Fibroblast of villous mesenchyme (primary cell): Measurements from ENCODE around the gene RPUSD1. TPM values are rescaled to one million over a fixed set of nuclear protein-coding genes. Genes with fewer than 3 reads are reported as not detected.
A peak's percentile ranks its signal among the peaks of the same experiment; 100 is the strongest.

Source experiments
- DNase-seq: peaks from one replicate; pipeline ENCODE4 v3.0.0-alpha.2; 2010; ENCODE audit warnings: low read depth
- H3K4me3 ChIP-seq: 2 replicates; pipeline ENCODE4 v1.5.1; 2011; ENCODE audit warnings: low read depth, mild to moderate bottlenecking, low read length
- CTCF ChIP-seq: IDR thresholded peaks from 2 replicates; pipeline ENCODE4 v1.5.1; 2012; ENCODE audit warnings: low read depth, mild to moderate bottlenecking, low read length; ENCODE audit not compliant: insufficient read depth
- small RNA-seq: library from RNA; depleted of rRNA; stranded (forward); fragments of <200 nt; gene quantifications from one replicate; pipeline ENCODE3, GENCODE V24; 2012
- total RNA-seq: library from RNA; depleted of rRNA; stranded (reverse); fragments of >200 nt; gene quantifications from 2 replicates; pipeline ENCODE4 v1.2.3, GENCODE V29; 2012

Gene RPUSD1
- total RNA-seq, 1 donor, result 21.2 TPM

GRCh38 chr16:739560-740458, 48.4 kb downstream of the RPUSD1 start:
- no peak for TF ChIP-seq CTCF
- peak overlapping the region; percentile 84 for H3K4me3 ChIP-seq
- DNase-seq, result no peak

- no peak for TF ChIP-seq CTCF
- DNase-seq, result no peak
- H3K4me3 ChIP-seq, result no peak overlapping the region
These were observed 51.2 kb downstream of the RPUSD1 start for GRCh38 chr16:736936-737481.

- no peak overlapping the region for H3K4me3 ChIP-seq
- no peak for DNase-seq
- no peak for TF ChIP-seq CTCF
These were observed 52.2 kb downstream of the RPUSD1 start for GRCh38 chr16:735982-736453.

GRCh38 chr16:734981-735881, 53.0 kb downstream of the RPUSD1 start:
- no peak overlapping the region for H3K4me3 ChIP-seq
- DNase-seq, result no peak
- TF ChIP-seq CTCF, result no peak

Small RNA genes within 50 kb of the gene (small RNA-seq; reads per million reads assigned to genes)
- not detected for gene MIR662

Other genes with a start within 250 kb of the RPUSD1 start
- not detected in 2 replicates for gene PRR35, start 228.0 kb downstream of the RPUSD1 start, total RNA-seq
- gene NHLRC4, start 221.4 kb downstream of the RPUSD1 start, total RNA-seq, result 1.7 and 3.2 TPM in 2 replicates
- gene PIGQ, start 218.4 kb downstream of the RPUSD1 start, total RNA-seq, result 22.0 and 33.8 TPM in 2 replicates
- gene RAB40C, start 198.3 kb downstream of the RPUSD1 start, total RNA-seq, result 9.9 and 10.6 TPM in 2 replicates
- gene WFIKKN1, start 157.4 kb downstream of the RPUSD1 start, total RNA-seq, result under 0.01 and 0.43 TPM in 2 replicates
- gene METTL26, start 152.1 kb downstream of the RPUSD1 start, total RNA-seq, result 51.8 and 78.3 TPM in 2 replicates
- 14.8 and 16.0 TPM in 2 replicates for gene MCRIP2, start 146.6 kb downstream of the RPUSD1 start, total RNA-seq
- 12.5 and 18.7 TPM in 2 replicates for gene WDR90, start 139.0 kb downstream of the RPUSD1 start, total RNA-seq
- 44.0 and 53.1 TPM in 2 replicates for gene RHOT2, start 120.2 kb downstream of the RPUSD1 start, total RNA-seq
- gene RHBDL1, start 112.7 kb downstream of the RPUSD1 start, total RNA-seq, result 1.3 and 1.9 TPM in 2 replicates
- gene STUB1, start 108.0 kb downstream of the RPUSD1 start, total RNA-seq, result 100 and 113 TPM in 2 replicates
- gene JMJD8, start 104.0 kb downstream of the RPUSD1 start, total RNA-seq, result 35.4 and 36.3 TPM in 2 replicates
- gene WDR24, start 98.0 kb downstream of the RPUSD1 start, total RNA-seq, result 8.2 and 9.0 TPM in 2 replicates
- under 0.01 TPM in 2 replicates for gene FBXL16, start 82.6 kb downstream of the RPUSD1 start, total RNA-seq
- 39.3 and 44.5 TPM in 2 replicates for gene METRN, start 73.3 kb downstream of the RPUSD1 start, total RNA-seq
- gene ANTKMT, start 67.2 kb downstream of the RPUSD1 start, total RNA-seq, result 19.4 and 37.0 TPM in 2 replicates
- 1.3 and 3.2 TPM in 2 replicates for gene CCDC78, start 61.9 kb downstream of the RPUSD1 start, total RNA-seq
- 14.7 and 21.9 TPM in 2 replicates for gene HAGHL, start 61.3 kb downstream of the RPUSD1 start, total RNA-seq
- 31.6 and 37.1 TPM in 2 replicates for gene CIAO3, start 47.4 kb downstream of the RPUSD1 start, total RNA-seq
- gene MSLN, start 27.6 kb downstream of the RPUSD1 start, total RNA-seq, result 0.32 and 0.86 TPM in 2 replicates
- 13.8 and 13.9 TPM in 2 replicates for gene CHTF18, start 239 bp upstream of the RPUSD1 start, total RNA-seq
- gene GNG13, start 12.4 kb upstream of the RPUSD1 start, total RNA-seq, result not detected in 2 replicates
- 13.0 and 15.8 TPM in 2 replicates for gene LMF1, start 182.6 kb upstream of the RPUSD1 start, total RNA-seq
- under 0.01 TPM in 1 of 2 replicates, not detected in the other for gene SOX8, start 193.4 kb upstream of the RPUSD1 start, total RNA-seq